Adrenal gland (tissue), 12 donors: ENCODE data around the gene BRIP1. TPM values are rescaled to one million over a fixed set of nuclear protein-coding genes. Genes with fewer than 3 reads are reported as not detected.

Experiments
- DNase-seq, 7 donors: peaks; one replicate each; pipeline ENCODE4 v3.0.0-alpha.2; 2019 to 2020
- H3K27ac ChIP-seq, 5 donors: fragments of 200-600 bp; sonication (generic) in 4 of 5; 1 replicate in 3 of 5; 2 replicates in 2 of 5; pipeline versions ENCODE4 v1.5.1 to v1.8.0; 2016 to 2020; ENCODE audit warnings: mild to moderate bottlenecking in 1 of 5
- H3K27me3 ChIP-seq: fragments of 200-600 bp; 2 replicates; pipeline ENCODE4 v1.8.0; 2021
- H3K36me3 ChIP-seq, 2 donors: fragments of 200-600 bp; replicated peaks in 1 of 2; 1 replicate in 1 of 2; 2 replicates in 1 of 2; pipeline versions ENCODE4 v1.5.1 to v1.8.0; 2018 to 2022
- H3K4me1 ChIP-seq, 2 donors: fragments of 200-600 bp; replicated peaks in 1 of 2; 1 replicate in 1 of 2; 2 replicates in 1 of 2; pipeline versions ENCODE4 v1.5.1 to v1.8.0; 2018 to 2021
- H3K4me3 ChIP-seq, 4 donors: fragments of 200-600 bp; sonication (generic) in 3 of 4; one replicate each; pipeline ENCODE4 v1.5.1; 2016 to 2018
- H3K9me3 ChIP-seq, 3 donors: fragments of 200-600 bp; sonication (generic) in 1 of 3; replicated peaks in 1 of 3; 1 replicate in 2 of 3; 2 replicates in 1 of 3; pipeline versions ENCODE4 v1.5.1 to v1.8.0; 2016 to 2021
- POLR2A ChIP-seq, 2 donors: fragments of 450-650 bp; IDR thresholded peaks; one replicate each; pipeline ENCODE4 v1.6.1; 2017; ENCODE audit warnings: antibody characterized with exemption in 2 of 2, mild to moderate bottlenecking in 2 of 2, moderate library complexity in 1 of 2
- WGBS, 4 donors: extraction: QIAGEN DNeasy Blood & Tissue Kit in 2 of 4; methylation state at CpG; one replicate each; pipeline versions ENCODE4 v1.1.5 to v1.1.7; 2013 to 2017; 5-methylcytosine and 5-hydroxymethylcytosine counted together
- intact Hi-C, 2 donors: fragments of 100-400 bp; cut with DNase I; formaldehyde crosslinking; loops; one replicate each; pipeline versions ENCODE4 v1.14.1 to v1.15.0; 2022 to 2023
- polyA plus RNA-seq, 3 donors: library from polyadenylated mRNA; stranded (reverse); fragments of 200-250 nt in 2 of 3; fragments of 350-450 nt in 1 of 3; fragmentation: Illumina TruSeq in 1 of 3; extraction: RNeasy Lipid Tissue Mini Kit (QIAGEN cat#74804) in 1 of 3; gene quantifications; one replicate each; pipeline ENCODE4 v1.2.3, GENCODE V29; 2013 to 2014
- total RNA-seq, 9 donors: library from RNA; depleted of rRNA in 4 of 9; stranded (reverse); fragments of >200 nt in 4 of 9; fragments of 120-200 nt in 1 of 9; fragmentation: NEBNext Ultra II Directional in 1 of 9; extraction: Animal tissue kit (Norgen Biotek cat#: 25700) in 1 of 9; gene quantifications; one replicate each; pipeline versions ENCODE4 v1.1.0 to v1.2.4, GENCODE V29; 2013 to 2023
- TF ChIP-seq, protein P1 (sequence below), 6 experiments: fragments of 450-650 bp in 4 of 6; fragments of 200-600 bp in 2 of 6; sonication (generic) in 1 of 6; IDR thresholded peaks; 1 replicate in 5 of 6; 2 replicates in 1 of 6; pipeline versions ENCODE4 v1.5.1 to v1.8.0; 2016 to 2021; ENCODE audit warnings: antibody characterized with exemption in 6 of 6, mild to moderate bottlenecking in 2 of 6, moderate library complexity in 1 of 6
- donor health status: healthy with polysubstance abuse.
- donor health status: Bipolar disorder and iron deficiency.
- donor health status: DM: yes; HTN: yes; CAD: no.
- donor health status: DM: no; HTN: no; CAD: no.
- donor health status: DM: no; HTN: no; CAD: no.
- donor health status: DM: yes; HTN: yes; CAD: no.

Gene BRIP1
- total and polyA plus RNA-seq, 12 donors = 0.06 to 6.9 (median 0.46) TPM

DNA sequence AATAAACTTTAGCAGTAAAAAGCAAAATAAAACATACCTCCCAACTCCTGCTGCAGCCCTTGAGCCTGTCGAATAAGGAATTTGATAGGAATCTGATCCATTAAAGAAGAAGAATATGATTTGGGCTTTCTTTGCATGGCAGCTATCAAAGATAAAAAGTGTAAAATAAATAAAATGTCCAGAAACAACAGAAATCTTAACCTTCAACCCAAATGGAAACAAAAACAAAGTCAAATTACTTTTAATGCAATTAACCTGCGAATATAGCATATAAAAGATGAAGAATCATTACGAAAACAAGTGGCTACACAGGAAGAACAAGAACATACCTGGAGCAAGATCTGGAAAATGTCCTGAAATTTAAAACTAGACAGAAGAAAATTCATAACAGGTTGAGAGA is 21.5 kb upstream of the BRIP1 start:
- intact Hi-C loops = no loop called here
- no peak overlapping the region for H3K4me3 ChIP-seq
- 95 to 99% (median 96%) methylated on average over 3 of the region's 3 CpGs for WGBS, 4 donors
- H3K27ac ChIP-seq = no peak overlapping the region
- no peaks in the 10 kb centered on the region for H3K9me3 ChIP-seq
- no peak for DNase-seq
- H3K27me3 ChIP-seq = no peaks in the 10 kb centered on the region
- peaks cover 0 to 28% of the 10 kb centered on the region in 2 donors for H3K36me3 ChIP-seq
- no peaks in the 10 kb centered on the region for H3K4me1 ChIP-seq
- no peak for TF ChIP-seq POLR2A (IDR thresholded peaks at IDR 0.05)
- TF ChIP-seq, protein P1, sequence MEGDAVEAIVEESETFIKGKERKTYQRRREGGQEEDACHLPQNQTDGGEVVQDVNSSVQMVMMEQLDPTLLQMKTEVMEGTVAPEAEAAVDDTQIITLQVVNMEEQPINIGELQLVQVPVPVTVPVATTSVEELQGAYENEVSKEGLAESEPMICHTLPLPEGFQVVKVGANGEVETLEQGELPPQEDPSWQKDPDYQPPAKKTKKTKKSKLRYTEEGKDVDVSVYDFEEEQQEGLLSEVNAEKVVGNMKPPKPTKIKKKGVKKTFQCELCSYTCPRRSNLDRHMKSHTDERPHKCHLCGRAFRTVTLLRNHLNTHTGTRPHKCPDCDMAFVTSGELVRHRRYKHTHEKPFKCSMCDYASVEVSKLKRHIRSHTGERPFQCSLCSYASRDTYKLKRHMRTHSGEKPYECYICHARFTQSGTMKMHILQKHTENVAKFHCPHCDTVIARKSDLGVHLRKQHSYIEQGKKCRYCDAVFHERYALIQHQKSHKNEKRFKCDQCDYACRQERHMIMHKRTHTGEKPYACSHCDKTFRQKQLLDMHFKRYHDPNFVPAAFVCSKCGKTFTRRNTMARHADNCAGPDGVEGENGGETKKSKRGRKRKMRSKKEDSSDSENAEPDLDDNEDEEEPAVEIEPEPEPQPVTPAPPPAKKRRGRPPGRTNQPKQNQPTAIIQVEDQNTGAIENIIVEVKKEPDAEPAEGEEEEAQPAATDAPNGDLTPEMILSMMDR (IDR thresholded peaks at IDR 0.05) = no peak

DNA sequence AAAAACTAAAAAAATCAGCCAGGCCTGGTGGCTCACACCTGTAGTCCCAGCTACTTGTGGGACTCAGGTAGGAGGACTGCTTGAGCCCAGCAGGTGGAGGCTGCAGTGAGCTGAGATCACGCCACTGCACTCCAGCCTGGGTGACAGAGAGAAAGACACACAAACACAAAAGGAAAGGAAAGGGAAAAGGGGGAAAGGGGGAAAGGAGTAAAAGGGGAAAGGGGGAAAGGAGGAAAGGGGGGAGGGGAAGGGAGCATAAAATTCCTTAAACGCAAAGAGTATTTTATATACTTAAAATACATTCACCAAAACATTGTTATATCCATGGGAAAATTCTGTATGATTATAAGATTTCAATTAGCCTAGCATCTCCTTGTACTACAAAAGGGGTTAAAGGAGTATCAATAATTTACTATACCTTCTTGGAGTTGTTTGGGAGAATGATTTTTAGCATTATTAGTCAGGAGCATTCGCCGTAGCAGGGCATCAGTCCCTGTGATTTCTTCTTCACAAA is 17.3 kb upstream of the BRIP1 start:
- no peaks in the 10 kb centered on the region for H3K27me3 ChIP-seq
- H3K27ac ChIP-seq = no peak overlapping the region
- no peak for DNase-seq
- peaks cover 0 to 23% of the 10 kb centered on the region in 2 donors for H3K36me3 ChIP-seq
- no peaks in the 10 kb centered on the region for H3K4me1 ChIP-seq
- 96 to 98% (median 97%) methylated on average over 4 of the region's 4 CpGs for WGBS, 4 donors
- intact Hi-C loops = no loop called here
- H3K4me3 ChIP-seq = no peak overlapping the region
- no peaks in the 10 kb centered on the region for H3K9me3 ChIP-seq
- TF ChIP-seq, protein P1 (IDR thresholded peaks at IDR 0.05) = no peak
- no peak for TF ChIP-seq POLR2A (IDR thresholded peaks at IDR 0.05)

DNA sequence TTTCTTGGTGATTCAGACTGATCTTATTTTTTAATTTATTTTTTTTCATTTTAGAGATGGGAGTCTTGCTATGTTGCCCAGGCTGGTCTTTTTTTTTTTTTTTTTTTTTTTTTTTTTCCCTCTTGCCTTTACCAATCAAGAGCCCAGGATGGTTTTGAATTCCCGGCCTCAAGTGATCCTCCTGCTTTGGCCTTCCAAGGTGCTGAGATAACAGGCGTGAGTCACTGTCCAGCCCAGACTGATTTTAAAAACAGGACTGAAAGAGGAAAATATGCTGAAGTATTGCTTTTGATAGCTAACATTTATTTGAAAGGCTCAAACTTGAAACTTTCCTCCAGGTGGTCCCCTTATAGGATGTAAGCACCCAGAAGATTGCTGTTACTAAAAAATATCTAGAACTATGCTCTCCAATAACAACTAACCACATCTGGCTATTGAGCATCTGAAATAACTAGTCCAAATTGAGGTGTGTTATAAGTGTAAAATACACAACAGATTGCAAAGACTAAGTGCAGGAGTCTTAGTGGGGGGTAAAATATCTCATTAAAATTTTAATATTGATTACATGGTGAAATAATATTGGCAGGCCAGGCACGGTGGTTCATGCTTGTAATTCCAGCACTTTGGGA is 15.8 kb upstream of the BRIP1 start:
- Histone ChIP-seq H3K4me1 (no peaks in the 10 kb centered on the region), H3K4me3 (no peak overlapping the region), H3K9me3 (no peaks in the 10 kb centered on the region), H3K27me3 (no peaks in the 10 kb centered on the region), H3K27ac (no peak overlapping the region), H3K36me3 (peaks cover 0 to 23% of the 10 kb centered on the region in 2 donors)
- no peak for TF ChIP-seq POLR2A (IDR thresholded peaks at IDR 0.05)
- TF ChIP-seq, protein P1 (IDR thresholded peaks at IDR 0.05) = no peak
- peak in 6 of 7 donors; percentile 36 to 69 (median 60) for DNase-seq
- WGBS, 4 donors = 53 to 66% (median 58%) methylated on average over 3 of the region's 3 CpGs
- intact Hi-C loops = no loop called here

DNA sequence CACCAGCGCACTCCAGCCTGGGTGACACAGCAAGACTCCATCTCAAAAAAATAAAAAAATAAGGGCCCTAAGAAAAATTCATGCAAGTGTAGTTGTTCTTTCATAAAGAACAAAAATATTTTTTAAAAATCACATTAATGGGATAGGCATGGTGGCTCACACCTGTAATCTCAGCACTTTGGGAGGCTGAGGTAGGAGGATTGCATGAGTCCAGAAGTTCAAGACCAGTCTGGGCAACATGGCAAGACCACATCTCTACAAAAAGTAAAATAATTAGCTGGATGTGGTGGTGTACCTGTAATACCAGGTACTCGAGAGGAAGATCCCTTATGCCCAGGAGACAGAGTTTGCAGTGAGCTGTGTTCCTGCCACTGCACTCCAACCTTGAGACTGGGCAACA is 15.2 kb upstream of the BRIP1 start:
- 68 to 100% (median 86%) methylated on average over 2 of the region's 2 CpGs for WGBS, 4 donors

More for the DNA sequence above, 15.2 kb upstream of the BRIP1 start:
- Histone ChIP-seq H3K9me3 (no peaks in the 10 kb centered on the region), H3K27me3 (no peaks in the 10 kb centered on the region), H3K27ac (no peak overlapping the region), H3K4me3 (no peak overlapping the region), H3K4me1 (no peaks in the 10 kb centered on the region), H3K36me3 (peaks cover 0 to 21% of the 10 kb centered on the region in 2 donors)
- no peak for DNase-seq
- intact Hi-C loops = no loop called here
- TF ChIP-seq POLR2A (IDR thresholded peaks at IDR 0.05) = no peak
- TF ChIP-seq, protein P1 (IDR thresholded peaks at IDR 0.05) = no peak
